ENCODE measurements around the gene SLC2A13.
"Not testable (repeated sequence)": the region's sequence is repeated elsewhere in the genome, so short reads cannot be mapped to it uniquely, and the experiment has no call there.

Gene SLC2A13

DNA sequence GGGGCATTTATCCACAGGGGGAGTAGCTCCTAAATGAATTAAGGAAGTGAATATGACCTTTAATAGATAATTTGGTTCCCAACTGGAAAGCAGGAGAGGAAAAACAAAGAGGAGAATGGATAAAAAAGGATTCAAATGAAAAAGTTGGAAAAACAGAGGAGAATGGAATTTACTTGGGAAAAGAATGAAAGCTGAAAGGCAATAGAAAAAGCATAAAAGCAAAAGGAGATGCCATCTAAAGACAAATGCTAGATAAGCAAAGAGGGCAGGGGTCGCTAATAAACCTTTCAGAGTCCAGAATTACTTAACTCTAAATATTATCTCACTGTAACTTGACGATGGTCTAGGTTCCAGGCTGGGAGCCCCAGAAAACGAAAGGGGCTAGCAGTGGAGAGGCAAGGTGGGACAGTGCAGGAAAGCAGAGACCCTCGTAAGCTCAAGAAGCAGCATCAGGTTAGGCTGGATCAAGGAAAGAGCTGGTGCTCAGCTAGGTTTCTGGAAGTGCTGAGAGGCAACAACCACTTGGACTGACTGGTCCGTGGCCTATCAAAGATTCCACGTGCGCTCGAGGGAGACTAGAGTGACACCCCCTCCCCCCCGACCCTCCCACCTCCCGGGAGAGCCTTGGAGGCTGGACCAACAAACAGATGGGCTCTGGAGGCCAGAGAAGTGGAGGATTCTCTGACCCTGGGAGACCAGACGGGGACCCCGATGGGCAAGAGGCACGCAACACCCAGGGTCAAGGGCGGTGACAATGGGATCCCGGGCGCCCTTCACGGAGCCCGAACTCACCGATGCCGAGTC is 1.2 kb downstream of the SLC2A13 start:
- no peak for DNase-seq (ENCODE audit: low spot score)

GRCh38 chr12:40103043-40103442 is 2.8 kb downstream of the SLC2A13 start:
- no peak for DNase-seq (ENCODE audit: low spot score)

- DNase-seq (ENCODE audit: low spot score), result no peak
These were observed 4.1 kb downstream of the SLC2A13 start for GRCh38 chr12:40101747-40102146.

GRCh38 chr12:40099423-40099853 is 6.4 kb downstream of the SLC2A13 start:
- no peak for DNase-seq (ENCODE audit: low spot score)

DNA sequence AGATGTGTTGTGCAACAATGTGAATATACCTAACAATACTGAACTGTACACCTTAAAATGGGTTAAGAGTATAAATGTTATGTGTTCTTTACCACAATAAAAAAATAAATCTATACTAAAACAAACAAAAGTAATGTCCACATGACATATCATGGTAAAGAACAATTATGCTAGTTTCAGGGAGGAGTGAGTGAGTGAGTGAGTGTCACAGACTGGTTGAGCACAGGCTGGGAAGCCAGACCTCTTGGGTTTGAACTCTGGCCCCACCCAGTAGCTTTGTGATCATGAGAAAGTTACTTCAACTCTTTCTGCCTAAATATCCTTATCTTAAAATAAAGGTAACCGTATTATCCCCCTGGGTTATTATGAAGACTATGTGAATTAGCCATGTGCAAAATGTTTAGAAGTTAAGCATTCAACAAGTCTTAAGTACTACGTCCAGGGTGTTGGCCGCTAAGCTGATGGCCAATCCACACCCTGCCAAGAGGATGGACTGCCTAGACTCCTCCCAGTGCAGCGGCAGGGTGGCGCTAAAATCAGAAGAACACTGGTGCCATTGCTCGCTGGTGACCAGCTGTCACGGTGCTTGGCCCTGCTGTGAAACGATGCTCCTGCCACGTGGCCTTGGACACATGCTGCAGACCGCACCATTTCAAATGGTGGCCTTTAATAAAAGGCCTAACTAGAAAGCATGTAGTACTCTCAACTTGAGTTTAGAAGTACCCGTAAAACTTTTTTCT is 7.3 kb downstream of the SLC2A13 start:
- no peak for DNase-seq (ENCODE audit: low spot score)

DNA sequence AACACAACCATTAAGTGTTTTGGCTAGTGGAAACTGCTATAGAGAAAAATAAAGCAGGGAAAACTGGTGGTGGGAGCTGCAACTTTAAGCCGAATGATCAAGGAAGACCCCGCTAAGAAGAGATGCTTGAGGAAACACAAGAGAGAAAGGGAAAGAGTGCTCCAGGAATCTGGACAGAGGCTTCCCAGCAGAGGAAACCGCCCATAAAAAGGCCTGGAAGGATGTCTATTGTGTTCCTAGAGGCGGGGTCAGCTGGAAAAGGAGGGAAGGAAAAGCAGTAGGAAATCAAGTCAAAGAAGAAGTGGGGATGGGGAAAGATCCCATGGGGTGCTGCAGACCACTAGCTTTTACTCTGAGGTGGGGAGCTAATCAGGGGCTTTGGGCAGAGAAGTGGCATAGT is 12.4 kb downstream of the SLC2A13 start:
- DNase-seq (ENCODE audit: low spot score), result no peak

DNA sequence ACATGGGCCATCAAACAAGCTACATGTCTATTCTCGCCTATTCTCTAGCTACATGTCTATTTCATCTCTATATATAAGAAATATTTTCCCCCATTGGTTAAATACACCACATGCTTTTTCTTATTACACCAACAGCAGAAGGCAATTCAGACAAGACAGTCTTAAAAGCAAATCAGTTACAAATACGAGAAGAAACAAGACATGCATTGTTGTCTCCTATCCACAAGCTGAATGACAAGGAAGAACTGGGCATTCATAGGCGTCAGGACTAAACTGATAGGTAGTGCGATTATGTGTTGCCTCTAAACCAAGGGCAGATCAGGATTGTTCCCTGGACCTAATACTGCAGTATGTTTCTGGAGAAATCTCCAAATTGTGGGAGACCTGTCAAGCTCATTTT is 19.4 kb downstream of the SLC2A13 start:
- DNase-seq (ENCODE audit: low spot score), result no peak

DNA sequence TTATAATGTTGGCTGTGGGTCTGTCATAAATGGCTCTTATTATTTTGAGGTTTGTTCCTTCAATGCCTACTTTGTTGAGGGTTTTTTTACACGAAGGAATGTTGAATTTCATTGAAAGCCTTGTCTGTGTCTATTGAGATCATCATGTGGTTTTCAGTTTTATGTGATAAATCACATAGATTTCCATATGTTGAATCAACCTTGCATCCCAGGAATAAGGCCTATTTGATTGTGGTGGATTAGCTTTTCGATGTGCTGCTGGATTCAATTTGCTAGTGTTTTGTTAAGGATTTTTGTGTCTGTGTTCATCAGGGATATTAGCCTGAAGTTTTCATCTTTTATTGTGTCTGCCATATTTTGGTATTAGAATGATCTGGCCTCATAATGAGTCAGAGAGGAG is 27.6 kb downstream of the SLC2A13 start:
- DNase-seq (ENCODE audit: low spot score), result no peak

- no peak for DNase-seq (ENCODE audit: low spot score)
These were observed 30.4 kb downstream of the SLC2A13 start for GRCh38 chr12:40075458-40075857.

GRCh38 chr12:40068416-40068815 is 37.5 kb downstream of the SLC2A13 start:
- no peak for DNase-seq (ENCODE audit: low spot score)

GRCh38 chr12:40065636-40066035 is 40.2 kb downstream of the SLC2A13 start:
- DNase-seq (ENCODE audit: low spot score), result no peak

GRCh38 chr12:40063414-40063813 is 42.5 kb downstream of the SLC2A13 start:
- no peak for DNase-seq (ENCODE audit: low spot score)

DNA sequence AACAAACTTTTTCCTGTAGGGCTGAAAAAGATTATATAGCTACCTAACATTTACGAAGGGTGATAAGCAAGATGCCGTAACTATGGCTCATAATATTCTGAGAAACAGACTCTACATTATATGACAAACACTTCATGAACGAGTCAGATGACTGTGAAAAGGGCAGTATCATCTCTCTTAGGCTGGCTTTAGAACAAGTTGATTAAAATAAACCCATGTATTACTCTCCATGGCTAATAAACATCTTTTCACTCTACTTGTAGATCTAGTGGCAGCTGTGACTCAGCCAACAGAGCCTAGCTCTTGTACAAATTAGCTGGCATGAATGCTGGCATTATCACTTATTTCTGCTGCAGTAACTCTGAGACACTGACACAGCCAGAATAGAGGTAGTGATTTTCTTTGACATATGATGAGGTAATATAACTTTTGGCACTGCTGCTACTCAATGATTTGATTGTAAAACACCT is 47.1 kb downstream of the SLC2A13 start:
- DNase-seq (ENCODE audit: low spot score), result no peak

DNA sequence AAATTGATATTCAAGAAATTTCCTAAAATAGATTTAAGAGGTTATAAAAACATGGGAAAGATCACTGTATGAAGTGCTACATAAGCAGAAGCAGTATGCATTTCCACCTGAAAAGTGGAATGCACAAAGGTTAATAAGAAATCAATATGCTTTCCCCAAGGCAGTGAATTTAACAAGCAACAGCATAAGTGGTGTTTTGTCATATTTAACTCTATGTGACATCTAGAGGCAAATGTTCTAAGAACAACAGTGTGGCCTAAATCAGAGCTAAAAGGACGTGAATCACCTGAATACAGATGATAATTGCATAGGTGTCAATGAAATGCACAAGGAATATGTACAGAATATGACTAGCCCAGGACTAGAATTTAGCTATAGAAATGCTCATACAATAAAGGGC is 49.5 kb downstream of the SLC2A13 start:
- no peak for DNase-seq (ENCODE audit: low spot score)

GRCh38 chr12:40055776-40056175 is 50.1 kb downstream of the SLC2A13 start:
- DNase-seq (ENCODE audit: low spot score), result no peak

GRCh38 chr12:40055228-40055579 is 50.7 kb downstream of the SLC2A13 start:
- DNase-seq (ENCODE audit: low spot score), result no peak

DNA sequence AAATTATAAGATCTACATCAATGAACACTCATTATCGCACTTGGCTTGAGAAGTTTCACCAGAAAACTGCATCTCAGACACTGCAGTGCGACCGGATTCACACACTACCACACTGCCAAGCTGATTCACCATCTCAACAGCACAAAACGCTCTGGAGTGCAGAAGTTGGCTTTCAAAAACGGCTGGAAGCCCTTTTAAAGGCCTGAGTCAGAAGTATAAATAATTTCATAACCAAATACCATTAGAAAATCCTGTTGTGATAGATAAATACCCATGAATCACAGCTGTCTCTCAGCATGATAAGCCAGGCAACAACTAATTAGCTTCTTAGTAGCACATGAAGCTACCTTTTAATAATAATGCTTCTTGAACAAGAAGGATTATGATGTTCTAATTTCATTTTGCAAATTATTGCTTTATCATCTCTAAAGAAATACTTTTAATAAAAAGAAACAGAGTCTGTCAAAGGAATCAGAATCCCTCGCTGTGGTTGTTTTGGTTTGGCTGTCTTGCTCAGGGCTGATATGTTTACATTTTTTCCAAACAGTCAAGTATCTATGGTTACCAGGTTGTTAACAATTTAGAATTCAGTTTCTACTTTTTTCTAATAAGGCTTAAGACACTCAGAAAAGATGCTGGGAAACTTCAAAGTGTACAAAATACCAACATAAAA is 51.2 kb downstream of the SLC2A13 start:
- DNase-seq (ENCODE audit: low spot score), result no peak

DNA sequence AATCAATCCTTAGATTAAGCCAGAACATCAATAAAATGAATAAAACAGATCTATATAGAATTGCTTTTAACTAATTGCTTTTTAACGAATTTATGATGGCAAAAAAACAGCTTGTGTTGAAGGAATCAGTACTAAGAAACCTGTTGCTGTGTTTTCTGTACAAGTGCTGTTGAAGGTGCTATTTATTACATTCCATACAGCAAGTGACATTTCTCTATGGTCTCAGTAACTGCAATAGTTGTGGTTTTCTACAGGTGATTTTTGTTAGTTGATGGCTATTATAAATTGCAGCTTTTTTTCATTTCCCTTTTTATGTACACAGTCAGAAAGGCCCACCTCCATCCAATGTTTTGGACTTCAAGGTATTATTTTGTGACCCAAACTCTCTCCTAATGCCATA is 56.6 kb downstream of the SLC2A13 start:
- no peak for DNase-seq (ENCODE audit: low spot score)

GRCh38 chr12:40047002-40047401 is 58.9 kb downstream of the SLC2A13 start:
- DNase-seq (ENCODE audit: low spot score), result not testable (repeated sequence)

DNA sequence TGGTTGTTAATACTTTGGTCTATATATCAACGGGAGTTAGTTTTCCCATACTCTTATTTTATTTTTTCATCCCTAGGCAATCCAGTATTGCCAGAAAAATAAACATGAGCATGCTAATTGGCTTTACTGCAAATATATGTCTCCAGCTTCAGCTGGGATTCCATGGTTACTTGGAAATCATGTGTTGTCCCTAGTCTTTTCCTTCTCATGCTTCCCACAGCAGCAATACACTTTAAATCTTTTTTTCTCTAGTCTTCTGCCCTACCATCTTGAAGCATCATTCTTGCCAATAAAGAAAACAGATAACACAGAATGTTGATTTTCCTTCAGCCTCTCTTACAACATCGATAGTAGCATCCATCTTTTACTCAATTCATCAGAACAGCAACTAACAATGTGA is 60.2 kb downstream of the SLC2A13 start:
- no peak for DNase-seq (ENCODE audit: low spot score)

GRCh38 chr12:40044396-40044795 is 61.5 kb downstream of the SLC2A13 start:
- no peak for DNase-seq (ENCODE audit: low spot score)

DNA sequence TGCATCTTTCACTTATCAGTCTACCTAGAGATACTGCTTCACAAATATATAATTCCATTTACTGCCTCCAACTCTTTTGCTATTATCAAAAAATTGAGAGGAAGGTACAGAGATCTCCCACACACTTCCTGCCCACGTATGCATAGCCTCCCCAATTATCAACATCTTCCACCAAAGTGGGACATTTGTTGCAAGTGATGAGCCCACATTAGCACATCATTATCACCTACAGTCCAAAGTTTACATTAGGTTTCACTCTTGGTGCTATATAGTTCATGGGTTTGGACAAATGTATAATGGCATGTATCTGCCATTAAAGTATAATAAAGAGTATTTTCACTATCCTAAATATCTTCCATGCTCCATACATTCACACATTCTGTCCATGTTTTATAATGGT is 66.3 kb downstream of the SLC2A13 start:
- DNase-seq (ENCODE audit: low spot score), result no peak

- no peak for DNase-seq (ENCODE audit: low spot score)
These were observed 67.3 kb downstream of the SLC2A13 start for GRCh38 chr12:40038619-40039018.

Measured in kidney capillary endothelial cell (primary cell).